HL-60 (cell line): ENCODE measurements around the gene C9.

Experiments
- CTCF ChIP-seq: IDR thresholded peaks from one replicate; pipeline ENCODE4 v1.5.1; 2011; ENCODE audit warnings: low read length, control low read depth, inconsistent platforms; ENCODE audit not compliant: insufficient read depth
- POLR2AphosphoS5 ChIP-seq: IDR thresholded peaks from 2 replicates; pipeline ENCODE4 v1.6.1; 2012; ENCODE audit warnings: low read depth

- TF ChIP-seq CTCF (no peak), POLR2AphosphoS5 (no peak)
These were observed 22.4 kb downstream of the C9 start for GRCh38 chr5:39341896-39342295.
